ENCODE results near the gene SCNN1G. TPM values are rescaled to one million over a fixed set of nuclear protein-coding genes. Genes with fewer than 3 reads are reported as not detected.

SCNN1G gene
- polyA plus RNA-seq, 1 experiment: not detected

GRCh38 chr16:23160574-23160973 lies 22.0 kb upstream of the SCNN1G start:
- ChIA-PET POLR2A (no interaction called here), CTCF (interaction anchor here (0.6 kb wide), 1 partner anchor 273 kb away, joined by 3 read pairs; no protein-coding TSS in a partner anchor)
- H3K36me3 ChIP-seq (ENCODE audit: control insufficient read depth, insufficient read depth, low read length): no peaks in the 10 kb centered on the region
- 0 out of 2 replicates have a peak, but pooled peaks cover 1% of the 10 kb centered on the region for H3K27me3 ChIP-seq (ENCODE audit: control insufficient read depth, insufficient read depth, low read length)
- no peak for TF ChIP-seq CTCF (IDR thresholded peaks at IDR 0.05; ENCODE audit: insufficient read depth, low read depth, low read length)
- no peak overlapping the region for H3K4me3 ChIP-seq (ENCODE audit: low read depth, low read length)
- DNase-seq (ENCODE audit: low read depth): no peak

GRCh38 chr16:23163921-23164320 lies 18.6 kb upstream of the SCNN1G start:
- POLR2A ChIA-PET: interaction anchor here (0.6 kb wide), 1 partner anchor 35 kb away, joined by 6 read pairs; no protein-coding TSS in a partner anchor
- H3K4me3 ChIP-seq (ENCODE audit: low read depth, low read length): no peak overlapping the region
- no peak for TF ChIP-seq CTCF (IDR thresholded peaks at IDR 0.05; ENCODE audit: insufficient read depth, low read depth, low read length)
- H3K36me3 ChIP-seq (ENCODE audit: control insufficient read depth, insufficient read depth, low read length): no peaks in the 10 kb centered on the region
- DNase-seq (ENCODE audit: low read depth): no peak
- H3K27me3 ChIP-seq (ENCODE audit: control insufficient read depth, insufficient read depth, low read length): 0 out of 2 replicates have a peak, but pooled peaks cover 3% of the 10 kb centered on the region
- CTCF ChIA-PET: no interaction called here

GRCh38 chr16:23164736-23165135 lies 17.8 kb upstream of the SCNN1G start:
- no peak for DNase-seq (ENCODE audit: low read depth)

GRCh38 chr16:23172583-23172982 lies 10.0 kb upstream of the SCNN1G start:
- no peak for DNase-seq (ENCODE audit: low read depth)
- H3K36me3 ChIP-seq (ENCODE audit: control insufficient read depth, insufficient read depth, low read length): no peaks in the 10 kb centered on the region
- CTCF ChIA-PET: interaction anchor here (1.5 to 2.4 kb wide), 3 partner anchors 9 to 262 kb away, joined by 3 to 12 read pairs (median 5); no protein-coding TSS in a partner anchor
- H3K27me3 ChIP-seq (ENCODE audit: control insufficient read depth, insufficient read depth, low read length): no peaks in the 10 kb centered on the region
- POLR2A ChIA-PET: no interaction called here
- TF ChIP-seq CTCF (IDR thresholded peaks at IDR 0.05; ENCODE audit: insufficient read depth, low read depth, low read length): no peak
- no peak overlapping the region for H3K4me3 ChIP-seq (ENCODE audit: low read depth, low read length)

More at GRCh38 chr16:23164736-23165135, 17.8 kb upstream of the SCNN1G start:
- H3K4me3 ChIP-seq (ENCODE audit: low read depth, low read length): no peak overlapping the region
- POLR2A ChIA-PET: no interaction called here
- 0 out of 2 replicates have a peak, but pooled peaks cover 3% of the 10 kb centered on the region for H3K27me3 ChIP-seq (ENCODE audit: control insufficient read depth, insufficient read depth, low read length)
- no peaks in the 10 kb centered on the region for H3K36me3 ChIP-seq (ENCODE audit: control insufficient read depth, insufficient read depth, low read length)
- no peak for TF ChIP-seq CTCF (IDR thresholded peaks at IDR 0.05; ENCODE audit: insufficient read depth, low read depth, low read length)
- CTCF ChIA-PET: interaction anchor here (0.6 to 1.5 kb wide), 3 partner anchors 16 to 270 kb away, joined by 3 to 6 read pairs (median 5); no protein-coding TSS in a partner anchor

GRCh38 chr16:23172994-23173393 lies 9.6 kb upstream of the SCNN1G start:
- H3K4me3 ChIP-seq (ENCODE audit: low read depth, low read length): no peak overlapping the region
- CTCF ChIA-PET: interaction anchor here (1.7 to 2.4 kb wide), 2 partner anchors 10 to 262 kb away, joined by 5 to 12 read pairs; no protein-coding TSS in a partner anchor
- no peaks in the 10 kb centered on the region for H3K36me3 ChIP-seq (ENCODE audit: control insufficient read depth, insufficient read depth, low read length)
- POLR2A ChIA-PET: no interaction called here
- DNase-seq (ENCODE audit: low read depth): no peak
- H3K27me3 ChIP-seq (ENCODE audit: control insufficient read depth, insufficient read depth, low read length): no peaks in the 10 kb centered on the region
- TF ChIP-seq CTCF (IDR thresholded peaks at IDR 0.05; ENCODE audit: insufficient read depth, low read depth, low read length): no peak
